Liver (tissue), 9 donors: Measurements from ENCODE around the gene ISG15. TPM values are rescaled to one million over a fixed set of nuclear protein-coding genes. Genes with fewer than 3 reads are reported as not detected.

Experiments used
- DNase-seq: peaks from one replicate; pipeline ENCODE4 v3.0.0-alpha.2; 2017; ENCODE audit warnings: low spot score
- H3K27ac ChIP-seq, 2 donors: one replicate each; pipeline ENCODE4 v1.7.0; 2013; ENCODE audit warnings: inconsistent platforms in 2 of 2, low read length in 2 of 2, control low read depth in 1 of 2, low read depth in 1 of 2, mild to moderate bottlenecking in 1 of 2
- H3K27me3 ChIP-seq, 4 donors: one replicate each; pipeline versions ENCODE4 v1.6.1 to v1.7.0; 2013; ENCODE audit warnings: low read length in 3 of 4, inconsistent platforms in 1 of 4, mild to moderate bottlenecking in 1 of 4, moderate library complexity in 1 of 4; ENCODE audit not compliant: control insufficient read depth in 4 of 4, insufficient read depth in 4 of 4
- H3K36me3 ChIP-seq, 4 donors: one replicate each; pipeline versions ENCODE4 v1.6.1 to v1.7.0; 2013; ENCODE audit warnings: low read length in 3 of 4, mild to moderate bottlenecking in 3 of 4, low read depth in 1 of 4, moderate library complexity in 1 of 4; ENCODE audit not compliant: control insufficient read depth in 4 of 4, insufficient read depth in 3 of 4
- H3K4me1 ChIP-seq, 4 donors: one replicate each; pipeline versions ENCODE4 v1.6.1 to v1.7.0; 2013; ENCODE audit warnings: low read length in 3 of 4, mild to moderate bottlenecking in 3 of 4, moderate library complexity in 1 of 4; ENCODE audit not compliant: control insufficient read depth in 4 of 4, insufficient read depth in 4 of 4
- H3K4me3 ChIP-seq, 3 donors: one replicate each; pipeline versions ENCODE4 v1.6.1 to v1.7.0; 2013; ENCODE audit warnings: low read length in 3 of 3, control low read depth in 1 of 3, low read depth in 1 of 3, mild to moderate bottlenecking in 1 of 3
- H3K9ac ChIP-seq, 2 donors: one replicate each; pipeline ENCODE4 v1.7.0; 2013; ENCODE audit warnings: low read length in 2 of 2, mild to moderate bottlenecking in 2 of 2, moderate library complexity in 2 of 2, control low read depth in 1 of 2, low read depth in 1 of 2
- H3K9me3 ChIP-seq, 4 donors: one replicate each; pipeline versions ENCODE4 v1.6.1 to v1.7.0; 2013; ENCODE audit warnings: low read length in 3 of 4; ENCODE audit not compliant: control insufficient read depth in 4 of 4
- CTCF ChIP-seq: fragments of 150-350 bp; IDR thresholded peaks from 2 replicates; pipeline ENCODE4 v1.5.1; 2017; ENCODE audit warnings: improper control_type of control experiment, low read depth, low read length; ENCODE audit not compliant: missing input control
- EGR1 ChIP-seq, 2 donors: IDR thresholded peaks; 2 replicates each; pipeline ENCODE4 v1.6.1; 2016 to 2018; ENCODE audit warnings: antibody characterized with exemption in 2 of 2, low read depth in 2 of 2
- FOXA2 ChIP-seq: IDR thresholded peaks from 2 replicates; pipeline ENCODE4 v1.6.1; 2016; ENCODE audit warnings: antibody characterized with exemption
- GABPA ChIP-seq, 2 donors: IDR thresholded peaks in 1 of 2; conservative IDR thresholded peaks in 1 of 2; 2 replicates each; pipeline ENCODE4 v1.6.1; 2016; ENCODE audit warnings: antibody characterized with exemption in 2 of 2, mild to moderate bottlenecking in 1 of 2, moderate library complexity in 1 of 2
- HNF4A ChIP-seq, 2 donors: conservative IDR thresholded peaks; 2 replicates each; pipeline ENCODE4 v1.6.1; 2016; ENCODE audit warnings: antibody characterized with exemption in 2 of 2, mild to moderate bottlenecking in 2 of 2
- HNF4G ChIP-seq: IDR thresholded peaks from 2 replicates; pipeline ENCODE4 v1.6.1; 2016; ENCODE audit warnings: antibody characterized with exemption
- JUND ChIP-seq, 2 donors: IDR thresholded peaks; 2 replicates each; pipeline ENCODE4 v1.6.1; 2016; ENCODE audit warnings: antibody characterized with exemption in 2 of 2
- NR2F2 ChIP-seq: IDR thresholded peaks from 2 replicates; pipeline ENCODE4 v1.6.1; 2016; ENCODE audit warnings: antibody characterized with exemption
- REST ChIP-seq: IDR thresholded peaks from 2 replicates; pipeline ENCODE4 v1.6.1; 2016; ENCODE audit warnings: antibody characterized with exemption, mild to moderate bottlenecking
- YY1 ChIP-seq: IDR thresholded peaks from 2 replicates; pipeline ENCODE4 v1.6.1; 2016; ENCODE audit warnings: antibody characterized with exemption, mild to moderate bottlenecking
- ZBTB33 ChIP-seq: IDR thresholded peaks from 2 replicates; pipeline ENCODE4 v1.6.1; 2016; ENCODE audit warnings: antibody characterized with exemption
- WGBS: extraction: QIAGEN DNeasy Blood & Tissue Kit; methylation state at CpG from one replicate; pipeline ENCODE4 v1.1.7; 2013; 5-methylcytosine and 5-hydroxymethylcytosine counted together
- polyA plus RNA-seq, 2 donors: library from polyadenylated mRNA; stranded (reverse) in 1 of 2; unstranded in 1 of 2; fragments of 200-250 nt in 1 of 2; fragments of >200 nt in 1 of 2; fragmentation: Nextera tagmentation in 1 of 2; extraction: Ambion mirVana in 1 of 2; gene quantifications; one replicate each; pipeline versions ENCODE4 v1.2.1 to v1.2.3, GENCODE V29; 2013 to 2015
- total RNA-seq, 2 donors: library from RNA; depleted of rRNA; stranded (reverse); fragments of >200 nt; gene quantifications; one replicate each; pipeline ENCODE4 v1.2.3, GENCODE V29; 2014
- donor health status: healthy.
- donor health status: healthy.
- donor health status: healthy.
- donor health status: healthy.
- donor health status: healthy.

ISG15 gene
- total and polyA plus RNA-seq, 4 donors, result 9.3 to 89.4 (median 56.5) TPM

- TF ChIP-seq ZBTB33 (no peak), NR2F2 (no peak), GABPA (IDR thresholded peaks at IDR 0.05 in 1 of 2, conservative IDR thresholded peaks at IDR 0.05 in 1 of 2) (no peak), YY1 (peak; percentile 69)
Observed at GRCh38 chr1:1004780-1005697, 8.3 kb upstream of the ISG15 start (continued).

- DNase-seq, result no peak
- Histone ChIP-seq H3K4me3 (peak overlapping the region in 2 of 3 donors; percentile 40 to 49), H3K27me3 (no peaks in the 10 kb centered on the region), H3K9ac (peak overlapping the region in 1 of 2 donors; percentile 81), H3K4me1 (peaks cover 6 to 29% (median 20%) of the 10 kb centered on the region in 4 donors), H3K9me3 (no peaks in the 10 kb centered on the region), H3K36me3 (no peaks in the 10 kb centered on the region), H3K27ac (peak overlapping the region; percentile 90 to 97)
- WGBS, result 58% methylated on average over 23 of the region's 23 CpGs
- no peak for TF ChIP-seq HNF4A (conservative IDR thresholded peaks at IDR 0.05)
- TF ChIP-seq CTCF, result no peak
- TF ChIP-seq EGR1 (IDR thresholded peaks at IDR 0.05; ENCODE audit: low read depth in 2 of 2), result no peak
- no peak for TF ChIP-seq ZBTB33
- no peak for TF ChIP-seq REST
- no peak for TF ChIP-seq GABPA (IDR thresholded peaks at IDR 0.05 in 1 of 2, conservative IDR thresholded peaks at IDR 0.05 in 1 of 2)
- no peak for TF ChIP-seq NR2F2
- no peak for TF ChIP-seq YY1
- no peak for TF ChIP-seq JUND (IDR thresholded peaks at IDR 0.05)
- TF ChIP-seq HNF4G, result no peak
- TF ChIP-seq FOXA2, result no peak
Observed at GRCh38 chr1:1005774-1006304, 7.5 kb upstream of the ISG15 start.
